ENCODE measurements around the gene ARID2.

GRCh38 chr12:45794422-45794821 lies 64.9 kb downstream of the ARID2 start:
- TF ChIP-seq HMGA1 (CRISPR knock-in tag; conservative IDR thresholded peaks at IDR 0.05) = no peak
- TF ChIP-seq MXI1 (IDR thresholded peaks at IDR 0.05; ENCODE audit: borderline replicate concordance, low read depth, low read length) = no peak
- no peak for TF ChIP-seq ZNF768 (CRISPR knock-in tag; IDR thresholded peaks at IDR 0.05)
- no peak for TF ChIP-seq POLR2A (IDR thresholded peaks at IDR 0.05; ENCODE audit: insufficient read depth in 1 of 2, low read depth in 2 of 2, low read length in 2 of 2)
- no peak for TF ChIP-seq ZNF224 (CRISPR knock-in tag; IDR thresholded peaks at IDR 0.05)
- no peak for TF ChIP-seq CBFB (CRISPR knock-in tag; IDR thresholded peaks at IDR 0.05)
- no peak for TF ChIP-seq ZBTB20 (CRISPR knock-in tag; IDR thresholded peaks at IDR 0.05; ENCODE audit: borderline replicate concordance, low read depth)
- TF ChIP-seq CTCF (CRISPR knock-in tag; IDR thresholded peaks at IDR 0.05) = no peak

Data from HepG2 (cell line).